OCI-LY1 (cell line): ENCODE data around the gene MAGI2.

Source experiments
- EZH2 ChIP-seq: fragments of 200-600 bp; sonication (generic), shearing (Covaris generic); IDR thresholded peaks from 2 replicates; pipeline ENCODE4 v1.8.0; 2017; ENCODE audit warnings: borderline replicate concordance, mixed run types, mild to moderate bottlenecking, antibody characterized with exemption, low read length, moderate library complexity, mixed read lengths
- TF ChIP-seq, protein P1 (sequence below): fragments of 200-600 bp; sonication (generic), shearing (Covaris generic); IDR thresholded peaks from 2 replicates; pipeline ENCODE4 v1.5.1; 2017; ENCODE audit warnings: mild to moderate bottlenecking, antibody characterized with exemption, low read length, moderate library complexity, mixed read lengths

DNA sequence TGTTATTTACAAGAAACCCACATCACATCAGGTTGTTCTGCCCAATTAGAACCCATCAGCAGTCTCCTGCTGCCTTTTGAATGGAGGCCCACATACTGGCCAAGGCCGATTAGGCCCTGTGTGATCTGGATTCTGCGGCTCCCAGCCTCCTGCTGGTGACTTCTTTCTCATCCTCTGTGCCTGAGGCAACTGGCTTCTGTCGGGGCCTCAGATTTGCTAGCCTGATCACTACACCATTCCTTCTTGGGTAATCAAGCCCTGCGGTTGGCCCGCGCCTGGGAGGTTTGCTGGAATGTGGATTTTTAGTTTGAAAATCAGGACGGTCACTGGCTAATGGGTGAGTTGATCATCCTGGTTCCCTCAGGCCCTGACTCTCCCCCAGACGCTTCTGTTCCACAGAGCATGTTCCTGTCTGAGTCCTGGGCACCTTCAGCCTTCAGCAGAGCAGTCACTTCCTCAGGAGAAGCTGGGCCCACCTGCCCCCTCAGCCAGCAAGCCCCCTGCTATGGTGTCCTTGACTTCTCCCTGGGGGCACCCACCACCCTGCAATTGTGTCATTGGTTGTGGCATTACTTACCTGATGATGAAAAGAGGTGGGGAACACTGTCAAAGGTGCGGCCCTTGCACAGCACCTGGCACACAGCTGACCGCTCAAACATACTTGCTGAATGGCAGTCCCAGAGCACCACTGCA lies 1447.3 kb downstream of the MAGI2 start:
- TF ChIP-seq, protein P1, sequence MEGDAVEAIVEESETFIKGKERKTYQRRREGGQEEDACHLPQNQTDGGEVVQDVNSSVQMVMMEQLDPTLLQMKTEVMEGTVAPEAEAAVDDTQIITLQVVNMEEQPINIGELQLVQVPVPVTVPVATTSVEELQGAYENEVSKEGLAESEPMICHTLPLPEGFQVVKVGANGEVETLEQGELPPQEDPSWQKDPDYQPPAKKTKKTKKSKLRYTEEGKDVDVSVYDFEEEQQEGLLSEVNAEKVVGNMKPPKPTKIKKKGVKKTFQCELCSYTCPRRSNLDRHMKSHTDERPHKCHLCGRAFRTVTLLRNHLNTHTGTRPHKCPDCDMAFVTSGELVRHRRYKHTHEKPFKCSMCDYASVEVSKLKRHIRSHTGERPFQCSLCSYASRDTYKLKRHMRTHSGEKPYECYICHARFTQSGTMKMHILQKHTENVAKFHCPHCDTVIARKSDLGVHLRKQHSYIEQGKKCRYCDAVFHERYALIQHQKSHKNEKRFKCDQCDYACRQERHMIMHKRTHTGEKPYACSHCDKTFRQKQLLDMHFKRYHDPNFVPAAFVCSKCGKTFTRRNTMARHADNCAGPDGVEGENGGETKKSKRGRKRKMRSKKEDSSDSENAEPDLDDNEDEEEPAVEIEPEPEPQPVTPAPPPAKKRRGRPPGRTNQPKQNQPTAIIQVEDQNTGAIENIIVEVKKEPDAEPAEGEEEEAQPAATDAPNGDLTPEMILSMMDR, result no peak
- TF ChIP-seq EZH2, result no peak
